Upper lobe of right lung (tissue), 1 donor: ENCODE results near the gene GLIS2. TPM values are rescaled to one million over a fixed set of nuclear protein-coding genes. Genes with fewer than 3 reads are reported as not detected.

Experiments
- ATAC-seq: fragments of 200-7000 bp; cut with Tn5 transposase; one replicate; pipeline ENCODE4 v1.9.1; 2020; ENCODE audit warnings: mild to moderate bottlenecking, moderate library complexity
- DNase-seq: peaks from one replicate; pipeline ENCODE4 v3.0.0-alpha.2; 2020
- H3K27ac ChIP-seq: fragments of 200-600 bp; one replicate; pipeline ENCODE4 v1.8.0; 2022
- H3K27me3 ChIP-seq: fragments of 200-600 bp; one replicate; pipeline ENCODE4 v1.8.0; 2022; ENCODE audit warnings: mild to moderate bottlenecking
- H3K36me3 ChIP-seq: fragments of 200-600 bp; one replicate; pipeline ENCODE4 v1.8.0; 2022
- H3K4me1 ChIP-seq: fragments of 200-600 bp; one replicate; pipeline ENCODE4 v1.8.0; 2022
- H3K4me3 ChIP-seq: fragments of 200-600 bp; one replicate; pipeline ENCODE4 v1.8.0; 2022; ENCODE audit warnings: mild to moderate bottlenecking
- H3K9me3 ChIP-seq: fragments of 200-600 bp; one replicate; pipeline ENCODE4 v1.8.0; 2022
- intact Hi-C: fragments of 100-400 bp; cut with DNase I; formaldehyde crosslinking; loops from one replicate; pipeline ENCODE4 v1.11.0; 2022
- total RNA-seq: library from RNA; stranded (reverse); fragmentation: NEBNext Ultra II Directional; extraction: Animal tissue kit (Norgen Biotek cat#: 25700); gene quantifications from one replicate; pipeline ENCODE4 v1.2.1, GENCODE V29; 2021
- TF ChIP-seq, protein P1 (sequence below): fragments of 200-600 bp; IDR thresholded peaks from one replicate; pipeline ENCODE4 v1.8.0; 2022; ENCODE audit warnings: antibody characterized with exemption
- donor health status: DM: no; HTN: yes; CAD: no; lungs with severe emphysema.

The GLIS2 gene
- total RNA-seq, 1 donor from 2014 or later = 34.1 TPM

DNA sequence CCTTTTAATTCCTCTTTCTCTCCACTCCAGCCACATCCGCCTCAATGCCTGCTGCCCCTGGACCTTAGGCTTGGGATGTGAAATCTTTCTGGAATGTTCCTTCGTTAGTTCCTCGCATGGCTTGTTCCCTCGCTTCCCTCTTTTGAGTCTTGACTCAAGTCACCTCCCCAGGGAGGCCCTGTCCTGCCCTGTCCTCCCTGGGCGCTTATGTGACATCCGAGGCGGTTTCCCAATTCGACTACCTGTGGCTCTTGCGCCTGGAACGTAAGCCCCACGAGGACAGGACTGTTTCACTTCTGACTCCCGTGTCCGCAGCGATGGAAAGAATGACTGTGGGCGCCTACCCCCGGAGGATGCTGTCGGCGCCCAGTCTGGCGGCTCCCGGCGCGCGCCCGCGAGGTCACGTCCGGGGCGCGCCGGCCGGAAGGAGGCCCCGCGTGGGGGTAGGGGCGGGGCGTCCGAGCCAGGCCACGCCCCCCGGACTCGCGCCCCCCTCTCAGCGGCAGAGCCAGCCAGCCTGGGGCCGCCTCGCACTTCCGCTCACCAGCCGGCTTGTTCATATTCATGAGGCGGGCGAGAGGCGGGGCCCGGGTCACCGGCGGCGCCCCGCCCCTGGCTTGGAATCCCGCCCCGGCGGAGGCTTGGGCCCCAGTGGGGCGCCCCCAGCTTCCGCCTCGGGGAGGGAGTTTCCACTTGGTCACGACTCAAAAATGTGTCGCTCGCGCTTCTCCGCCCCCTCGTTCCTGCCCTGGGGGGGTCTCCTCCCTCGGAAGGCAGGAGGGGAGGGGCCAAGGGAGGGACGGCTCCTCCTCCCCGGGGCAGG lies 8.4 kb upstream of the GLIS2 start:
- peak; percentile 96 for ATAC-seq

DNA sequence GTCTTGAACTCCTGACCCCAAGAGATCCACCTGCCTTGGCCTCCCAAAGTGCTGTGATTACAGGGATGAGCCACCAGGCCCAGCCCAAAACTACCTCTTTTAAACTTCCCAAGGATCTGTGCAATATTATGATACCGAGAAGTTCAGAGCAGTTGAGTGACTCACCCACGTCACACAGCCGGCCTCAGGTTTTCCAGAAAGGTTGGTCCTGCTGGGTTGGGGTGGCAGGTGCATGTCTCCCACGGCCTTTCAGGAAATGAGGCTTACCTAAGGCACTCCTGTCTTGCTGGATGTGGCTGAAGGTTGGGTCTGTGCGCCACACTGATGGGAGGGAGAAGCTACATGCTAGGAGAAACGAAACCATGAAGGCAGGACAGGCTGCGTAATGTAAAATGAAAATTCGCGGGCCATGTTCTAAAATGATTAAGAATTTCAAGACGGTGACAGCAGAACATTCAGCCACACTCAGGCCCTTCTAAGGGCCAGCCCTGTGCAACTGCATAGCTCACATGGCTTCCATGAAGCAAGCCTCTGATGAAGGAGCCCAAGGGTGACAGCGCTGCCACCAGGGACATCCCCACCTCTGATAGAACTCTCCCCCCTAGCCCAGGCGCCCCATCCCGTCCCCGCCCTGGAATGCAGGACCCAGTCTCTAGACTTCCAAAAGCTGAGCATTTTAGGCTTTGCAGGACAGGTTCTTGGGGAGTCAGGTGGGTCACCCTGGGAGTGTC lies 6.6 kb upstream of the GLIS2 start:
- intact Hi-C loops = no loop called here
- no peak overlapping the region for H3K27ac ChIP-seq
- H3K4me1 ChIP-seq = peaks cover 5% of the 10 kb centered on the region
- DNase-seq (no peak), ATAC-seq (no peak)
- no peaks in the 10 kb centered on the region for H3K27me3 ChIP-seq
- TF ChIP-seq, protein P1, sequence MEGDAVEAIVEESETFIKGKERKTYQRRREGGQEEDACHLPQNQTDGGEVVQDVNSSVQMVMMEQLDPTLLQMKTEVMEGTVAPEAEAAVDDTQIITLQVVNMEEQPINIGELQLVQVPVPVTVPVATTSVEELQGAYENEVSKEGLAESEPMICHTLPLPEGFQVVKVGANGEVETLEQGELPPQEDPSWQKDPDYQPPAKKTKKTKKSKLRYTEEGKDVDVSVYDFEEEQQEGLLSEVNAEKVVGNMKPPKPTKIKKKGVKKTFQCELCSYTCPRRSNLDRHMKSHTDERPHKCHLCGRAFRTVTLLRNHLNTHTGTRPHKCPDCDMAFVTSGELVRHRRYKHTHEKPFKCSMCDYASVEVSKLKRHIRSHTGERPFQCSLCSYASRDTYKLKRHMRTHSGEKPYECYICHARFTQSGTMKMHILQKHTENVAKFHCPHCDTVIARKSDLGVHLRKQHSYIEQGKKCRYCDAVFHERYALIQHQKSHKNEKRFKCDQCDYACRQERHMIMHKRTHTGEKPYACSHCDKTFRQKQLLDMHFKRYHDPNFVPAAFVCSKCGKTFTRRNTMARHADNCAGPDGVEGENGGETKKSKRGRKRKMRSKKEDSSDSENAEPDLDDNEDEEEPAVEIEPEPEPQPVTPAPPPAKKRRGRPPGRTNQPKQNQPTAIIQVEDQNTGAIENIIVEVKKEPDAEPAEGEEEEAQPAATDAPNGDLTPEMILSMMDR = no peak
- H3K9me3 ChIP-seq = no peaks in the 10 kb centered on the region
- no peak overlapping the region for H3K4me3 ChIP-seq
- H3K36me3 ChIP-seq = no peaks in the 10 kb centered on the region

More for the DNA sequence above, 8.4 kb upstream of the GLIS2 start:
- DNase-seq = peak; percentile 99
- TF ChIP-seq, protein P1 = peak; percentile 29
- H3K36me3 ChIP-seq = no peaks in the 10 kb centered on the region
- peak overlapping the region; percentile 79 for H3K27ac ChIP-seq
- H3K4me3 ChIP-seq = peak overlapping the region; percentile 54
- H3K9me3 ChIP-seq = no peaks in the 10 kb centered on the region
- intact Hi-C loops = no loop called here
- peaks cover 5% of the 10 kb centered on the region for H3K4me1 ChIP-seq
- no peaks in the 10 kb centered on the region for H3K27me3 ChIP-seq

DNA sequence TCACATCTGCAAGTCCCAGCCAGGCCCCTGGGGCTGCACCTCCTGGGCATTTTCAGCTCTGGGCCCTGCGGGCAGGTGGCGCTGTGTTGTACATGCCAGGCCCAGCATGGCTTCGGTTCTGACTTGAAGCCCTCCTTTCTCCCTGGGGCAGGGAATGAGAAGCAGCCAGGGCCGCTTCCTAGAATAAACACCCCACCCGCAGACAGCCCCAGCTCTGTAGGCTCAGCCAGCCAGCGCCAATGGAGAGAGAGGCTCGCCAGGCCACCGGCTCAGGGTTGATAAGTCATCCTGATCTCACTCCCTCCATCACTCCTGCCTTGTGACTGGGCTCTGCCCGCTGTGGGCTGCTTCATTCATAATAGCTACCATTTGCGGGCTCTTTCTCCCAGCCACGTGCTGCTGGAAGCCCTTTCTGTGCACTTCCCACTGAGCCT lies 6.0 kb upstream of the GLIS2 start:
- Histone ChIP-seq H3K36me3 (no peaks in the 10 kb centered on the region), H3K4me3 (no peak overlapping the region), H3K27ac (peak overlapping the region; percentile 17), H3K27me3 (no peaks in the 10 kb centered on the region), H3K4me1 (peaks cover 10% of the 10 kb centered on the region), H3K9me3 (no peaks in the 10 kb centered on the region)
- TF ChIP-seq, protein P1 = peak; percentile 64
- intact Hi-C loops = no loop called here
- ATAC-seq = peak; percentile 26
- peak; percentile 86 for DNase-seq

DNA sequence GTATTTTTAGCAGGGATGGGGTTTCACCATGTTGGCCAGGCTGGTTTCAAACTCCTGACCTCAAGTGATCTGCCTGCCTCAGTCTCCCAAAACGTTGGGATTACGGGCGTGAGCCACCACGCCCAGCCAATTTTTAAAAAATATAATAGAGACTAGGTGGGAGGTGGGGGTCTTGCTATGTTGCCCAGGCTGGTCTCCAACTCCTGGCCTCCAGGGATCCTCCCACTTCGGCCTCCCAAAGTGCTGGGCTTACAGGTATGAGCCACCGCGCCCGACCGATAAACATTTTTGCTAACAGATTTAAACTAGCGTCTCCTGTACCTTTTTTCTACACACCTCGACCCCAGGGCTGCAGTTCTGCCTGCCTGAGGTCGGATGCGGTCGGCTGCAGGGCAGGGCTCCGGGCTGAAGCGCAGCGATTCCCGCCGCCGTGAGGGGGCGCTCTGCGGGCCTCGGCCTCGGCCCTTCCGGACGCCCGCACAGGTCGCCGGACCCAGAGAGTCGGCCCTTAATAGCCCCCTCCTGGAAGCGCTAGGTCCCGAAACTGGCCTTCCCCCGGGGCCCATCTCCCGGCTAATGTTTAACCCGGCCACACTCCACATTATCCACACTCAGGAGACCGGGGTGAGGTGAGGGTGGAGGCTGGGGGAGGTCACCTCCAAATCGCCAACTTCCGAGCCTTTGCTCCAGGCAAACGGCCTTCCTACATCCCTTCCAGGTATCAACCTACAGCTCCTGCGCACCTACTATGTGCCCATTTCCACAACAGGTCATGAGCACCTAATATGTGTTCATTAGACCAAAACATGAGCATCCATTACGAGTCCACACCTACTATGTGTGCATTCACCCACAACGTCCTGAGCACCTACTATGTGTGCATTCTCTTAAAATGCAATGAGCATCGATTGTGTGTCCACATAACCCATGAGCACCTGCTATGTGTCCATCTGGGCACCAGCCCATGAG lies 2.0 kb upstream of the GLIS2 start:
- ATAC-seq = peak; percentile 42
- Histone ChIP-seq H3K27ac (no peak overlapping the region), H3K36me3 (no peaks in the 10 kb centered on the region), H3K27me3 (no peaks in the 10 kb centered on the region), H3K9me3 (no peaks in the 10 kb centered on the region), H3K4me3 (no peak overlapping the region), H3K4me1 (peaks cover 23% of the 10 kb centered on the region)
- TF ChIP-seq, protein P1 = peak; percentile 68
- DNase-seq = peak; percentile 85
- intact Hi-C loops = no loop called here

DNA sequence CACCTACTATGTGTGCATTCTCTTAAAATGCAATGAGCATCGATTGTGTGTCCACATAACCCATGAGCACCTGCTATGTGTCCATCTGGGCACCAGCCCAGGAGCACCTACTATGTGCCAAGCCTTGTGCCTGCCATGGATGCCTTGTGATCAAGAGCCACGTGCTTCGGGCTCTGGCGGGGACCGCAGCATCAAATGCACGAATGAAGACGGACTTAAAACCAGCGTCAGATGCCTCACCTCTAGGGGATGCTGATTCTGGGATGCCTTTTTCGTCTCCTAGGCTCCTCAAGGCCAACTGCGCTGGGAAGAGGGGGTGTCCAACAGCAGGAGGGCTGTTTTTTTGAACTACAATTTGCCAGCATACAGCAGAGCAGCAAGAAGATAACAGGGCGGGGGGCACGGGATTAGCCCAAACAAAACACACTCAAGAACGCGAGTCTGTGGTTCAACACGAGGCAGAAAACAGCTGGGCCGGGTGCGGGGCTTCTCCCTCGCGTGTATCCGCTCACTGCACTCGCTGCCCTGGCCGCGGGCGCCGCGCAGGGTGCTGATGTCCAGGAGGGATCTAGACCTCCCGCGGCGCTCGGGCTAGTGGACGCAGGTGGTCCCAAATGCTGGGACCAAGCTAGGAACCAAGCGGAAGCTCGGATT lies 1.2 kb upstream of the GLIS2 start:
- DNase-seq (peak; percentile 76), ATAC-seq (no peak)
- H3K4me3 ChIP-seq = peak overlapping the region; percentile 71
- no peaks in the 10 kb centered on the region for H3K36me3 ChIP-seq
- no peaks in the 10 kb centered on the region for H3K27me3 ChIP-seq
- no peaks in the 10 kb centered on the region for H3K9me3 ChIP-seq
- H3K27ac ChIP-seq = peak overlapping the region; percentile 92
- intact Hi-C loops = no loop called here
- TF ChIP-seq, protein P1 = no peak
- peaks cover 29% of the 10 kb centered on the region for H3K4me1 ChIP-seq
